Hepatocyte (in vitro differentiated cells): ENCODE measurements around the gene BAHCC1.

Experiments
- CTCF ChIP-seq: fragments of 200-600 bp; sonication (generic); IDR thresholded peaks from 2 replicates; pipeline ENCODE4 v1.5.1; 2016; ENCODE audit warnings: antibody characterized with exemption, mild to moderate bottlenecking; ENCODE audit not compliant: poor library complexity
- EZH2 ChIP-seq: fragments of 200-600 bp; sonication (generic); IDR thresholded peaks from 2 replicates; pipeline ENCODE4 v1.6.1; 2016; ENCODE audit warnings: antibody characterized with exemption, mild to moderate bottlenecking, borderline replicate concordance
- EZH2phosphoT487 ChIP-seq: fragments of 200-600 bp; sonication (generic); IDR thresholded peaks from one replicate; pipeline ENCODE4 v1.6.1; 2018; ENCODE audit warnings: antibody characterized with exemption, mild to moderate bottlenecking, low read depth, moderate library complexity; ENCODE audit not compliant: unreplicated experiment, severe bottlenecking

GRCh38 chr17:81411305-81411704 lies 16.0 kb downstream of the BAHCC1 start:
- no peak for TF ChIP-seq CTCF
- TF ChIP-seq EZH2phosphoT487, result no peak
- no peak for TF ChIP-seq EZH2
